H9 (cell line): ENCODE data around the gene MAP7. TPM values are rescaled to one million over a fixed set of nuclear protein-coding genes. Genes with fewer than 3 reads are reported as not detected.
A peak's percentile ranks its signal among the peaks of the same experiment; 100 is the strongest.

Experiments used
- DNase-seq: peaks from one replicate; pipeline ENCODE4 v3.0.0-alpha.2; 2017
- H2AFZ ChIP-seq: one replicate; pipeline ENCODE4 v1.6.1; 2013; ENCODE audit warnings: mild to moderate bottlenecking, low read length, control low read depth, moderate library complexity
- H2AK5ac ChIP-seq: 2 replicates; pipeline ENCODE4 v1.6.1; 2013; ENCODE audit warnings: low read length, control low read depth, mixed read lengths; ENCODE audit not compliant: insufficient read length
- H2BK120ac ChIP-seq: one replicate; pipeline ENCODE4 v1.6.1; 2013; ENCODE audit warnings: low read depth, mild to moderate bottlenecking, low read length, control low read depth, inconsistent platforms; ENCODE audit not compliant: poor library complexity, severe bottlenecking
- H2BK12ac ChIP-seq: 2 replicates; pipeline ENCODE4 v1.6.1; 2013; ENCODE audit warnings: low read length, control low read depth, mixed read lengths, low read depth; ENCODE audit not compliant: insufficient read length
- H2BK15ac ChIP-seq: 2 replicates; pipeline ENCODE4 v1.6.1; 2013; ENCODE audit warnings: low read depth, low read length, control low read depth
- H2BK20ac ChIP-seq: one replicate; pipeline ENCODE4 v1.6.1; 2013; ENCODE audit warnings: low read depth, mild to moderate bottlenecking, low read length, control low read depth, inconsistent platforms; ENCODE audit not compliant: poor library complexity, severe bottlenecking
- H2BK5ac ChIP-seq: 2 replicates; pipeline ENCODE4 v1.6.1; 2013; ENCODE audit warnings: low read length, control low read depth, mixed read lengths; ENCODE audit not compliant: insufficient read length
- H3K14ac ChIP-seq: 2 replicates; pipeline ENCODE4 v1.6.1; 2013; ENCODE audit warnings: low read length, control low read depth; ENCODE audit not compliant: insufficient read depth
- H3K18ac ChIP-seq: 2 replicates; pipeline ENCODE4 v1.6.1; 2013; ENCODE audit warnings: low read depth, mild to moderate bottlenecking, mixed read lengths, low read length, control low read depth; ENCODE audit not compliant: insufficient read length
- H3K23ac ChIP-seq: 2 replicates; pipeline ENCODE4 v1.6.1; 2013; ENCODE audit warnings: low read length, control low read depth, mixed read lengths, low read depth; ENCODE audit not compliant: insufficient read length
- H3K23me2 ChIP-seq: 2 replicates; pipeline ENCODE4 v1.6.1; 2013; ENCODE audit warnings: low read depth, mild to moderate bottlenecking, mixed read lengths, low read length, control low read depth; ENCODE audit not compliant: insufficient read length, poor library complexity, severe bottlenecking
- H3K27ac ChIP-seq: 2 replicates; pipeline ENCODE4 v1.5.1; 2013; ENCODE audit warnings: low read length, control low read depth, mixed read lengths, low read depth; ENCODE audit not compliant: insufficient read length
- H3K27me3 ChIP-seq: 2 replicates; pipeline ENCODE4 v1.6.1; 2013; ENCODE audit warnings: low read length, control low read depth, inconsistent platforms; ENCODE audit not compliant: insufficient read depth
- H3K4ac ChIP-seq: 2 replicates; pipeline ENCODE4 v1.6.1; 2013; ENCODE audit warnings: low read depth, mild to moderate bottlenecking, control low read depth, inconsistent platforms, low read length, moderate library complexity
- H3K4me1 ChIP-seq: 2 replicates; pipeline ENCODE4 v1.6.1; 2013; ENCODE audit warnings: low read length, control low read depth, inconsistent platforms; ENCODE audit not compliant: insufficient read depth
- H3K4me2 ChIP-seq: 2 replicates; pipeline ENCODE4 v1.6.1; 2013; ENCODE audit warnings: low read length, control low read depth, mixed read lengths; ENCODE audit not compliant: insufficient read length, insufficient read depth
- H3K56ac ChIP-seq: 2 replicates; pipeline ENCODE4 v1.6.1; 2013; ENCODE audit warnings: low read depth, mild to moderate bottlenecking, mixed read lengths, low read length, control low read depth; ENCODE audit not compliant: insufficient read length
- H3K79me1 ChIP-seq: 2 replicates; pipeline ENCODE4 v1.6.1; 2013; ENCODE audit warnings: low read depth, mild to moderate bottlenecking, moderate library complexity, low read length, control low read depth, inconsistent platforms; ENCODE audit not compliant: insufficient read depth, poor library complexity, severe bottlenecking
- H3K79me2 ChIP-seq: 2 replicates; pipeline ENCODE4 v1.6.1; 2013; ENCODE audit warnings: low read length, control low read depth, inconsistent platforms; ENCODE audit not compliant: insufficient read depth
- H3K9ac ChIP-seq: 2 replicates; pipeline ENCODE4 v1.6.1; 2013; ENCODE audit warnings: low read length, control low read depth, mixed read lengths; ENCODE audit not compliant: insufficient read length; ENCODE audit errors: extremely low read depth
- H3K9me3 ChIP-seq: one replicate; pipeline ENCODE4 v1.6.1; 2013; ENCODE audit warnings: low read depth, low read length, inconsistent platforms; ENCODE audit not compliant: control insufficient read depth
- H3T11ph ChIP-seq: one replicate; pipeline ENCODE4 v1.6.1; 2013; ENCODE audit warnings: mild to moderate bottlenecking, low read length, control low read depth, inconsistent platforms
- H4K20me1 ChIP-seq: one replicate; pipeline ENCODE4 v1.6.1; 2013; ENCODE audit not compliant: control insufficient read depth, insufficient read length, insufficient read depth
- H4K5ac ChIP-seq: 2 replicates; pipeline ENCODE4 v1.6.1; 2013; ENCODE audit warnings: low read depth, mild to moderate bottlenecking, mixed read lengths, low read length, control low read depth; ENCODE audit not compliant: insufficient read length
- H4K8ac ChIP-seq: replicated peaks from 2 replicates; pipeline ENCODE4 v1.6.1; 2013; ENCODE audit warnings: low read length, control low read depth, mixed read lengths, low read depth; ENCODE audit not compliant: insufficient read length
- H4K91ac ChIP-seq: 2 replicates; pipeline ENCODE4 v1.6.1; 2013; ENCODE audit warnings: low read depth, mild to moderate bottlenecking, moderate library complexity, mixed read lengths, low read length, control low read depth; ENCODE audit not compliant: insufficient read length
- H3K27ac Mint-ChIP-seq, 3 experiments: 2 replicates in 2 of 3; 3 replicates in 1 of 3; pipeline ENCODE4 v1.8.0; 2020 to 2021; ENCODE audit warnings: mixed read lengths in 3 of 3, mild to moderate bottlenecking in 1 of 3, moderate library complexity in 1 of 3
- H3K27me3 Mint-ChIP-seq: 2 replicates; pipeline ENCODE4 v1.8.0; 2021; ENCODE audit warnings: low read depth, mild to moderate bottlenecking, moderate library complexity, mixed read lengths
- H3K36me3 Mint-ChIP-seq, 3 experiments: 2 replicates in 2 of 3; 3 replicates in 1 of 3; pipeline ENCODE4 v1.8.0; 2020 to 2021; ENCODE audit warnings: low read depth in 3 of 3, mixed read lengths in 3 of 3; ENCODE audit not compliant: insufficient read depth in 1 of 3
- H3K4me1 Mint-ChIP-seq, 2 experiments: 2 replicates each; pipeline ENCODE4 v1.8.0; 2020; ENCODE audit warnings: mixed read lengths in 2 of 2
- H3K4me3 Mint-ChIP-seq, 2 experiments: 2 replicates in 1 of 2; 3 replicates in 1 of 2; pipeline ENCODE4 v1.8.0; 2020 to 2021; ENCODE audit warnings: mild to moderate bottlenecking in 2 of 2, mixed read lengths in 2 of 2, moderate library complexity in 1 of 2
- H3K9me3 Mint-ChIP-seq, 2 experiments: 2 replicates in 1 of 2; 3 replicates in 1 of 2; pipeline ENCODE4 v1.8.0; 2020; ENCODE audit warnings: mild to moderate bottlenecking in 2 of 2, mixed read lengths in 2 of 2, moderate library complexity in 1 of 2
- CTCF ChIP-seq: fragments of 200-600 bp; sonication (generic); conservative IDR thresholded peaks from 3 replicates; pipeline ENCODE4 v1.8.0; 2021; ENCODE audit warnings: antibody characterized with exemption, mild to moderate bottlenecking
- WGBS: extraction: QIAGEN DNeasy Blood & Tissue Kit; methylation state at CpG from one replicate; pipeline ENCODE4 v1.1.7; 2013; ENCODE audit warnings: missing lambda C conversion rate, low lambda C conversion rate, mixed read lengths; ENCODE audit not compliant: insufficient read length; ENCODE audit errors: extremely low coverage; 5-methylcytosine and 5-hydroxymethylcytosine counted together
- total RNA-seq: library from RNA; stranded (reverse); gene quantifications from 2 replicates; pipeline ENCODE4 v1.2.1, GENCODE V29; 2021

Gene MAP7
- total RNA-seq, 1 experiment from 2014 or later: 51.1 TPM

GRCh38 chr6:136463743-136464142, 86.5 kb downstream of the MAP7 start:
- H4K91ac ChIP-seq: no peak overlapping the region
- no peak for TF ChIP-seq CTCF
- H3K56ac ChIP-seq: no peak overlapping the region
- H3K79me1 ChIP-seq: no peaks in the 10 kb centered on the region
- H3K4me1 Mint-ChIP-seq: peaks cover 20 to 21% of the 10 kb centered on the region in 2 experiments
- DNase-seq: no peak
- H2AK5ac ChIP-seq: no peak overlapping the region
- H4K5ac ChIP-seq: no peak overlapping the region
- peak overlapping the region in 2 of 3 experiments; percentile 64 to 72; a peak in 2 of 7 replicates for H3K27ac Mint-ChIP-seq
- no peak overlapping the region for H3K23ac ChIP-seq
- H2BK20ac ChIP-seq: no peak overlapping the region
- no peak overlapping the region for H2BK15ac ChIP-seq
- H2BK5ac ChIP-seq: no peak overlapping the region
- no peak overlapping the region for H3K18ac ChIP-seq
- peaks cover 0 to 2% of the 10 kb centered on the region in 2 experiments; a peak in 2 of 5 replicates for H3K9me3 Mint-ChIP-seq
- H3K4me1 ChIP-seq: no peaks in the 10 kb centered on the region; the same call in 1 of the 2 replicates
- H3K14ac ChIP-seq: no peak overlapping the region
- H3K9me3 ChIP-seq: no peaks in the 10 kb centered on the region
- peaks cover 0 to 2% (median 2%) of the 10 kb centered on the region in 3 experiments; a peak in 6 of 7 replicates for H3K36me3 Mint-ChIP-seq
- no peak overlapping the region for H3K4me2 ChIP-seq
- no peaks in the 10 kb centered on the region for H3K23me2 ChIP-seq
- no peak overlapping the region for H3K4me3 Mint-ChIP-seq
- H3T11ph ChIP-seq: no peak overlapping the region
- no peaks in the 10 kb centered on the region for H3K27me3 Mint-ChIP-seq
- H2BK12ac ChIP-seq: no peak overlapping the region
- no peaks in the 10 kb centered on the region for H3K27me3 ChIP-seq
- no peak overlapping the region for H3K27ac ChIP-seq
- no peak overlapping the region for H4K8ac ChIP-seq
- H3K4ac ChIP-seq: no peak overlapping the region
- no peaks in the 10 kb centered on the region for H4K20me1 ChIP-seq
- H3K9ac ChIP-seq: no peak overlapping the region
- H2AFZ ChIP-seq: no peak overlapping the region
- H3K79me2 ChIP-seq: peaks cover 4% of the 10 kb centered on the region; the same call in 1 of the 2 replicates
- no CpG with 5 or more reads among the region's 4 CpGs for WGBS
- no peak overlapping the region for H2BK120ac ChIP-seq
